ENCODE measurements around the gene NRN1.

DNA sequence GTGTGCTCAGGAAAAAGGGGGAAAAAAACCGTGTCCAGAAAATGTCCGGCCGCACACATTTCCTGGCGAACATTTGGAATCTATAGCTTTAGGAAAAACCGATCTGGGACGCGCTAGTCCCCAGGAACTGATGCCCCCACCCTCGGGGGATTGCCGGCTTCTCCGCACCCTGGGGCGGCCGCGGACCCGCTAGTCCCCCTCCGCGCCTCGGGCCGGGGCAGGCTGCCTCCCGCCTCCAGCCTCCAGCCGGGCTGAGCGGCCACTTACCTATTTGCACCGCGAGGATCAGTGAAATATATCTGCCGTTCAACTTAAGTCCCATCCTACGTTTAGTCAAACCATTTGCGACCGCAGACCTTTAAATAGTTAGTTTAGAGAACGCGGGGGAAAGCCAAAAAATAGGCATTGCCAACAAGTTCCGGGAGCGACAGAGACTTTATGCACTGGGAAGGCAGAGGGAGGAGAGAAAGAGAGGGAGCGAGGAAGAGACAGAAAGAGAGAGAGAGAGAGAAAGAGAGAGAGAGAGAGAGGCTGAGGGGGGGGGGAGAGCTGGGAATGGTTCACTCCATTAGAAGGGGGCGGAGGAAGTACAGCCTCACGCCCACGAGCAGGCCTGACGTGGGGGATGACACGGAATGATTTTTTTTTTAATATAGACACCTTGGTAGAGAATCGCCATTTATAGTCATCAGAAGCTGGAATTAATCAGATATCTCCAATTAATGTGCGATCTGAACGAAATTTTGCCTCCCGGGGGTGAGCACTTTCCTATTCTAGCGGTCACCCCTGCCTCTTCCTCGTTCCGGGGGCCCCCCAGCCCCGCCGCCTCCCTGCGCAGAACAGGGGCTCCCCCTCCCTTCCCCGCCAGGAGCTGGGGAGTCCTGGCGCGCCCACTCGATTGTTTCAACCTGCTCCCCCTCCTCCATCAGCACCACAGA, at the start of gene NRN1:
- TF ChIP-seq POLR2A (IDR thresholded peaks at IDR 0.05; ENCODE audit: low read depth, low read length) (no peak), POLR2AphosphoS5 (IDR thresholded peaks at IDR 0.05; ENCODE audit: low read depth, low read length) (no peak)

Measured in GM12892 (cell line).